Common myeloid progenitor, CD34-positive (primary cell): Measurements from ENCODE around the gene RTN4IP1.

Source experiments
- CTCF ChIA-PET: fragments of 350-600 bp; sonication (Branson Sonifier 250); formaldehyde crosslinking; loops from one replicate; lab custom pipeline; 2021; ENCODE audit warnings: antibody characterized with exemption; lab: Charles Lee
- POLR2A ChIA-PET: fragments of 350-600 bp; sonication (Branson Sonifier 250); formaldehyde crosslinking; loops from one replicate; lab custom pipeline; 2021; ENCODE audit warnings: antibody characterized with exemption; lab: Charles Lee
- DNase-seq, 3 donors: peaks; one replicate each; pipeline versions ENCODE4 v3.0.0 to v3.0.0-alpha.2; 2013
- H3K27ac ChIP-seq, 2 experiments: 1 replicate in 1 of 2; 2 replicates in 1 of 2; pipeline ENCODE4 v1.7.0; 2013; ENCODE audit warnings: inconsistent platforms in 2 of 2, low read length in 2 of 2, mild to moderate bottlenecking in 2 of 2, low read depth in 1 of 2, moderate library complexity in 1 of 2; ENCODE audit not compliant: severe bottlenecking in 2 of 2, insufficient read depth in 1 of 2, poor library complexity in 1 of 2
- H3K27me3 ChIP-seq, 5 experiments: replicated peaks in 2 of 5; 1 replicate in 3 of 5; 2 replicates in 2 of 5; pipeline versions ENCODE4 v1.6.1 to v1.7.0; 2013; ENCODE audit warnings: low read length in 4 of 5, mild to moderate bottlenecking in 2 of 5, moderate library complexity in 2 of 5, inconsistent platforms in 1 of 5; ENCODE audit not compliant: insufficient read depth in 5 of 5, control insufficient read depth in 4 of 5
- H3K36me3 ChIP-seq, 4 experiments: 1 replicate in 2 of 4; 2 replicates in 2 of 4; pipeline versions ENCODE4 v1.6.1 to v1.7.0; 2013; ENCODE audit warnings: low read length in 3 of 4, control low read depth in 1 of 4, mild to moderate bottlenecking in 1 of 4; ENCODE audit not compliant: control insufficient read depth in 4 of 4, insufficient read depth in 4 of 4
- H3K4me1 ChIP-seq, 4 experiments: 1 replicate in 3 of 4; 2 replicates in 1 of 4; pipeline versions ENCODE4 v1.6.1 to v1.7.1; 2013; ENCODE audit warnings: low read length in 3 of 4, mild to moderate bottlenecking in 3 of 4, control low read depth in 1 of 4, inconsistent platforms in 1 of 4, moderate library complexity in 1 of 4; ENCODE audit not compliant: control insufficient read depth in 4 of 4, insufficient read depth in 4 of 4; ENCODE audit errors: control extremely low read depth in 1 of 4
- H3K4me3 ChIP-seq, 7 experiments: 1 replicate in 4 of 7; 2 replicates in 3 of 7; pipeline versions ENCODE4 v1.5.1 to v1.7.0; 2013; ENCODE audit warnings: mild to moderate bottlenecking in 7 of 7, low read length in 6 of 7, moderate library complexity in 6 of 7, inconsistent platforms in 2 of 7, low read depth in 2 of 7, control low read depth in 1 of 7; ENCODE audit not compliant: insufficient read depth in 4 of 7, control insufficient read depth in 1 of 7; ENCODE audit errors: extremely low read depth in 1 of 7
- H3K9me3 ChIP-seq, 5 experiments: 1 replicate in 4 of 5; 2 replicates in 1 of 5; pipeline versions ENCODE4 v1.6.1 to v1.7.1; 2013; ENCODE audit warnings: low read length in 4 of 5, mild to moderate bottlenecking in 2 of 5, inconsistent platforms in 1 of 5, low read depth in 1 of 5, moderate library complexity in 1 of 5; ENCODE audit not compliant: control insufficient read depth in 4 of 5, insufficient read depth in 2 of 5; ENCODE audit errors: control extremely low read depth in 1 of 5
- WGBS: methylation state at CpG from one replicate; pipeline ENCODE4 v1.1.5; 2013; ENCODE audit not compliant: insufficient coverage; 5-methylcytosine and 5-hydroxymethylcytosine counted together

The RTN4IP1 gene

GRCh38 chr6:106546691-106547414 lies 82.4 kb downstream of the RTN4IP1 start:
- ChIA-PET CTCF (interaction anchor here (0.6 to 2.6 kb wide), 13 partner anchors 8 to 104 kb away, joined by 3 to 9 read pairs (median 4); no protein-coding TSS in a partner anchor), POLR2A (interaction anchor here (1.0 kb wide), 1 partner anchor 27 kb away, joined by 3 read pairs; no protein-coding TSS in a partner anchor)
- Histone ChIP-seq H3K4me3 (peak overlapping the region in 5 of 7 experiments; percentile 2 to 55 (median 29)), H3K36me3 (peaks cover 2 to 12% (median 4%) of the 10 kb centered on the region in 4 experiments), H3K27me3 (no peaks in the 10 kb centered on the region), H3K4me1 (peaks cover 26 to 55% (median 38%) of the 10 kb centered on the region in 4 experiments), H3K9me3 (no peaks in the 10 kb centered on the region), H3K27ac (peak overlapping the region; percentile 59 to 85)
- DNase-seq, result peak; percentile 79 to 98 (median 96)
- no CpG with 5 or more reads among the region's 5 CpGs for WGBS

DNA sequence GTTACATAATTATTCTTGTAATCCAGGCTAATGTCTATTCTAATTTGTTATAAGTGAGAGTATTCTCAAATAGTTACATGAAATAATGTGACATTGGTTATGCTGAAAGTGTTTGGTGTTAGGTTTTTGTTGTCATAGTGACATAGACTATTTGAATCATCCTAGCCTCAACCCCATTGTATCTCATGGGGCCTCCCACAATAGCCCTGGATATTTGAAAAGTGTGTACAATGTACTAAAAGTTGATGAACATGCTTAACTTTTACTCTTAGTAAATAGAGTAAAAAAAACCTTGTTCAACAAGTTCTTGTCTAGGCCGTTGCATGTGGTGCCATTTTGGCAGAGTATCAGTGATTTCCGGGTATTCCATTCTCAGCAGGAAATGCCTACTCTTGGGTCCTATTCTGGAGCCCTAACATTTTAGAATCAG lies 83.0 kb downstream of the RTN4IP1 start:
- peaks cover 2 to 12% (median 4%) of the 10 kb centered on the region in 4 experiments for H3K36me3 ChIP-seq
- no peaks in the 10 kb centered on the region for H3K9me3 ChIP-seq
- H3K27ac ChIP-seq, result peak overlapping the region; percentile 59 to 85
- 0% methylated on average over 2 of the region's 2 CpGs for WGBS
- peaks cover 26 to 55% (median 38%) of the 10 kb centered on the region in 4 experiments for H3K4me1 ChIP-seq
- peak in 2 of 3 donors; percentile 52 to 54 for DNase-seq
- CTCF ChIA-PET, result interaction anchor here (0.6 to 2.6 kb wide), 12 partner anchors 9 to 104 kb away, joined by 3 to 9 read pairs (median 4); no protein-coding TSS in a partner anchor
- H3K4me3 ChIP-seq, result peak overlapping the region in 3 of 7 experiments; percentile 2 to 36 (median 17)
- POLR2A ChIA-PET, result interaction anchor here (1.0 kb wide), 1 partner anchor 26 kb away, joined by 3 read pairs; no protein-coding TSS in a partner anchor
- no peaks in the 10 kb centered on the region for H3K27me3 ChIP-seq

DNA sequence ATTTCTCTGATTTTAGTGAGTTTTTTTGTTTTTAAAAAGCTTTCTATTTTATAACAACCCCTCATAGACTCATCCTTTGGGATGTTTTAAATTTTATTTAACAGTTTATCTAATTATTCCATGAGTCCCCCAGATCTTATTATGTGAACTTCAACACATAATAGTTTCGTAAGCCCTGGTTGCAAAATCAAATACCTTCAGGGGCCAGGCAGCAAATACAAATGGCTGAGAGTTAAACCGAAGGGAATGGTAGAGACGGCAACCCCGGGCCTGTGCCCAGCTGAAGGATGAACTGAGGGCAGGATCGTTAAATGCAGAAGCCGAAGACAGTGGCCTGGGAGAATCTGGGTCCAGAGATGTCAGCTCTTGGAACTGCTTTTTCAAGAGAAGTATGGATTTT lies 88.4 kb downstream of the RTN4IP1 start:
- 100% methylated on average over 4 of the region's 6 CpGs for WGBS
- Histone ChIP-seq H3K27me3 (no peaks in the 10 kb centered on the region), H3K4me1 (peaks cover 32 to 41% (median 37%) of the 10 kb centered on the region in 4 experiments), H3K27ac (no peak overlapping the region), H3K9me3 (no peaks in the 10 kb centered on the region), H3K4me3 (no peak overlapping the region), H3K36me3 (peaks cover 2 to 21% (median 4%) of the 10 kb centered on the region in 4 experiments)
- POLR2A ChIA-PET, result no interaction called here
- CTCF ChIA-PET, result interaction anchor here (0.8 to 5.1 kb wide), 8 partner anchors 9 to 96 kb away, joined by 3 to 35 read pairs (median 4); no protein-coding TSS in a partner anchor
- no peak for DNase-seq

GRCh38 chr6:106540432-106540831 lies 88.9 kb downstream of the RTN4IP1 start:
- ChIA-PET CTCF (interaction anchor here (0.8 to 5.1 kb wide), 11 partner anchors 9 to 95 kb away, joined by 3 to 35 read pairs (median 4); no protein-coding TSS in a partner anchor), POLR2A (no interaction called here)
- H3K4me1 ChIP-seq, result peaks cover 28 to 36% (median 33%) of the 10 kb centered on the region in 4 experiments
- H3K27me3 ChIP-seq, result no peaks in the 10 kb centered on the region
- H3K27ac ChIP-seq, result no peak overlapping the region
- no peak for DNase-seq
- no peaks in the 10 kb centered on the region for H3K9me3 ChIP-seq
- peaks cover 2 to 21% (median 4%) of the 10 kb centered on the region in 4 experiments for H3K36me3 ChIP-seq
- H3K4me3 ChIP-seq, result no peak overlapping the region

GRCh38 chr6:106539936-106540335 lies 89.4 kb downstream of the RTN4IP1 start:
- peak in 2 of 3 donors; percentile 25 to 31 for DNase-seq
- 73% methylated on average over 7 of the region's 9 CpGs for WGBS
- Histone ChIP-seq H3K27me3 (no peaks in the 10 kb centered on the region), H3K27ac (peak overlapping the region in 1 of 2 experiments; percentile 40), H3K4me3 (no peak overlapping the region), H3K4me1 (peaks cover 23 to 33% (median 31%) of the 10 kb centered on the region in 4 experiments), H3K9me3 (no peaks in the 10 kb centered on the region), H3K36me3 (peaks cover 0 to 26% (median 4%) of the 10 kb centered on the region in 4 experiments)
- ChIA-PET CTCF (interaction anchor here (0.9 to 5.1 kb wide), 9 partner anchors 11 to 88 kb away, joined by 3 to 35 read pairs (median 4); no protein-coding TSS in a partner anchor), POLR2A (no interaction called here)

DNA sequence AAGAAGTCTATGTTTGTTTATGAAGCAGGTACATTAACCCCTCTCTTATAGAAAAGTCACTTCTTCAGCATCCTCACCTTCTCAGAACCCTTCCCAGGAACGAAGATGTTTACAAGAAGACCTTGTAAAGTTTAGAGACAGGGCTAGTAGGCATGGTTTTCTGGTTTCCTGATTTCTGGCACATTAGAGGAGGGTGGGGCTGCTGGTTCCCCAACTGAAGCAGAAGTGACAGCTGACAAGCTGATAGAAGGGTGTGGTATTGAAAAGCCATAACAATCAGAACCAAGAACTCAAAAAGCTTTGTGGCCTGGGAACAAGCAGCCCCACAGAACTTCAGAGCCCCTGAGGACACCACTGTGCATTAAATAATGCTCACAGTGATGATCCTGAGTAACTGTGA lies 91.2 kb downstream of the RTN4IP1 start:
- Histone ChIP-seq H3K27me3 (no peaks in the 10 kb centered on the region), H3K36me3 (peaks cover 0 to 31% (median 6%) of the 10 kb centered on the region in 4 experiments), H3K4me3 (no peak overlapping the region), H3K9me3 (no peaks in the 10 kb centered on the region), H3K4me1 (peaks cover 22 to 39% (median 34%) of the 10 kb centered on the region in 4 experiments), H3K27ac (no peak overlapping the region)
- peak in 2 of 3 donors; percentile 32 to 47 for DNase-seq
- ChIA-PET CTCF (interaction anchor here (1.0 to 5.1 kb wide), 6 partner anchors 9 to 26 kb away, joined by 3 to 35 read pairs (median 8); no protein-coding TSS in a partner anchor), POLR2A (no interaction called here)
- WGBS, result no CpG with 5 or more reads among the region's 1 CpG
